Neural progenitor cell (in vitro differentiated cells): ENCODE measurements around the gene MACROD2.

Experiments used
- EZH2 ChIP-seq: fragments of 200-600 bp; sonication (generic); IDR thresholded peaks from 2 replicates; pipeline ENCODE4 v1.6.1; 2017; ENCODE audit warnings: antibody characterized with exemption, mild to moderate bottlenecking, moderate library complexity
- EZH2phosphoT487 ChIP-seq: fragments of 200-600 bp; sonication (generic); IDR thresholded peaks from 2 replicates; pipeline ENCODE4 v1.6.1; 2017; ENCODE audit warnings: antibody characterized with exemption
- TF ChIP-seq, protein P1 (sequence below): fragments of 200-600 bp; sonication (generic); IDR thresholded peaks from 2 replicates; pipeline ENCODE4 v1.5.1; 2017; ENCODE audit warnings: antibody characterized with exemption, mild to moderate bottlenecking

DNA sequence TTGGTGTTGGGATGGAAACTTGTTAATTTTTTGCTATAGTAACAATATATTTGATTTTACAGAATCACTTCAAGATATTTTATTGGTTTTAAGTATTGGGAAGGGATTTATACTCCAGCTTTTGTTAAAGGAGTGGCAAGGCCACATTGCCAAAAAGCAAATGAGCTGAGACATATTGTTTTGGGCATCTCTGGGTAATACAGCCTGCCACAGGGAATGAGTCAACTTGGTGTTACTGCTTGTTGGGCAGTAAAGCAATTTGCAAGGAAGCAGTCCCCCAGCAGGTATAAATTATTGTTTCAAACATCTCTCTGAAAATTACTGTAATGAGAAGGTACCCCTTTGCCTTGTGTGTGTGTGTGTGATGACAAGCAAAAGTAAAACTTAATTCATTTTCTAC, 1210.4 kb downstream of the MACROD2 start:
- TF ChIP-seq, protein P1, sequence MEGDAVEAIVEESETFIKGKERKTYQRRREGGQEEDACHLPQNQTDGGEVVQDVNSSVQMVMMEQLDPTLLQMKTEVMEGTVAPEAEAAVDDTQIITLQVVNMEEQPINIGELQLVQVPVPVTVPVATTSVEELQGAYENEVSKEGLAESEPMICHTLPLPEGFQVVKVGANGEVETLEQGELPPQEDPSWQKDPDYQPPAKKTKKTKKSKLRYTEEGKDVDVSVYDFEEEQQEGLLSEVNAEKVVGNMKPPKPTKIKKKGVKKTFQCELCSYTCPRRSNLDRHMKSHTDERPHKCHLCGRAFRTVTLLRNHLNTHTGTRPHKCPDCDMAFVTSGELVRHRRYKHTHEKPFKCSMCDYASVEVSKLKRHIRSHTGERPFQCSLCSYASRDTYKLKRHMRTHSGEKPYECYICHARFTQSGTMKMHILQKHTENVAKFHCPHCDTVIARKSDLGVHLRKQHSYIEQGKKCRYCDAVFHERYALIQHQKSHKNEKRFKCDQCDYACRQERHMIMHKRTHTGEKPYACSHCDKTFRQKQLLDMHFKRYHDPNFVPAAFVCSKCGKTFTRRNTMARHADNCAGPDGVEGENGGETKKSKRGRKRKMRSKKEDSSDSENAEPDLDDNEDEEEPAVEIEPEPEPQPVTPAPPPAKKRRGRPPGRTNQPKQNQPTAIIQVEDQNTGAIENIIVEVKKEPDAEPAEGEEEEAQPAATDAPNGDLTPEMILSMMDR: no peak
- TF ChIP-seq EZH2: no peak
- TF ChIP-seq EZH2phosphoT487: no peak
